ENCODE results near the gene DTNB. TPM values are rescaled to one million over a fixed set of nuclear protein-coding genes. Genes with fewer than 3 reads are reported as not detected.

DTNB gene
- total and polyA plus RNA-seq, 8 donors: 10.5 to 70.0 (median 33.7) TPM

DNA sequence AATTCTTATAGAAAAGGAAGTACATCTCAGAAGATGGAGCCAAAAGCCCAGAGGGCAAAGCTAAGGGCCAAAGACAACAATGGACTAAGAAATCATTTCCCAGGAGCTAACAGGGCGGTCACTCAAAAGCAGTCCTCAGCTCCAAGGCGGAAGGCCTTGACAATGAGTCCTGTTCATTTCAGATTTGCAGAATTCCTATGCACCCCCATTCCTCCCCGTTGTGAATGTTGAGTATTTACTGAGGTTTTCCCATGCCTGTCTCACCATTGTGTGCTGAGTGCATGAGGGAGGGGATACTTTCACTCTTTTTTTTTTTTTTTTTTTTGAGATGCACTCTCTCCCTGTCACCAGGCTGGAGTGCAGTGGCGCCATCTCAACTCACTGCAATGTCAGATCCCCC is 18.8 kb upstream of the DTNB start:
- peaks cover 0 to 5% (median 0%) of the 10 kb centered on the region in 3 donors for H3K27me3 ChIP-seq
- H3K36me3 ChIP-seq: no peaks in the 10 kb centered on the region
- intact Hi-C loops (cut with DNase I; ENCODE audit: low total_unique reads): no loop called here
- no peak overlapping the region for H3K27ac ChIP-seq
- no peaks in the 10 kb centered on the region for H3K9me3 ChIP-seq
- WGBS, 5 donors: 61 to 76% (median 74%) methylated on average over 4 of the region's 4 CpGs
- no peak overlapping the region for H3K4me3 ChIP-seq
- no peak for DNase-seq
- TF ChIP-seq, protein P1, sequence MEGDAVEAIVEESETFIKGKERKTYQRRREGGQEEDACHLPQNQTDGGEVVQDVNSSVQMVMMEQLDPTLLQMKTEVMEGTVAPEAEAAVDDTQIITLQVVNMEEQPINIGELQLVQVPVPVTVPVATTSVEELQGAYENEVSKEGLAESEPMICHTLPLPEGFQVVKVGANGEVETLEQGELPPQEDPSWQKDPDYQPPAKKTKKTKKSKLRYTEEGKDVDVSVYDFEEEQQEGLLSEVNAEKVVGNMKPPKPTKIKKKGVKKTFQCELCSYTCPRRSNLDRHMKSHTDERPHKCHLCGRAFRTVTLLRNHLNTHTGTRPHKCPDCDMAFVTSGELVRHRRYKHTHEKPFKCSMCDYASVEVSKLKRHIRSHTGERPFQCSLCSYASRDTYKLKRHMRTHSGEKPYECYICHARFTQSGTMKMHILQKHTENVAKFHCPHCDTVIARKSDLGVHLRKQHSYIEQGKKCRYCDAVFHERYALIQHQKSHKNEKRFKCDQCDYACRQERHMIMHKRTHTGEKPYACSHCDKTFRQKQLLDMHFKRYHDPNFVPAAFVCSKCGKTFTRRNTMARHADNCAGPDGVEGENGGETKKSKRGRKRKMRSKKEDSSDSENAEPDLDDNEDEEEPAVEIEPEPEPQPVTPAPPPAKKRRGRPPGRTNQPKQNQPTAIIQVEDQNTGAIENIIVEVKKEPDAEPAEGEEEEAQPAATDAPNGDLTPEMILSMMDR (IDR thresholded peaks at IDR 0.05): no peak
- no peak for TF ChIP-seq POLR2AphosphoS5 (IDR thresholded peaks at IDR 0.05)
- TF ChIP-seq EP300 (IDR thresholded peaks at IDR 0.05): no peak
- H3K4me1 ChIP-seq: no peaks in the 10 kb centered on the region

DNA sequence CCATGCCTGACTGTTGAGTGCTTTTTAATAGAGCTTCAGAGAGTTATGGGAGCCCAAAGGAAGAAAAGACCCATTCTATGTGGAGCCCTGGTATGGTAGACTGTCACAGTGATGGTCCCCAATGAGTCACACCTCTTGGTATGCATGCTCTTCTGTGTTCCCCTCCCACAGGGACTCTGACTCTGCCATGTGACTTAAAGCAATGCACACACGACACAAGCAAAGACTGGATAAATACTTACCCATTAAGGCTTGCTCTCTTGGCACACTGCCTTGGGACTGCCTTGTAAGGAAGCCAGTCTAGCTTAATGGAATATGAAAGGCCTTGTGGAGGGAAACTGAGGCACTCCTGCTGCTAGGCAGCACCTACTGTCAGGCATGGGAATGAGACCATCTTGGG is 16.7 kb upstream of the DTNB start:
- H3K27me3 ChIP-seq: peaks cover 0 to 5% (median 0%) of the 10 kb centered on the region in 3 donors
- no peak for TF ChIP-seq EP300 (IDR thresholded peaks at IDR 0.05)
- no peak for TF ChIP-seq POLR2A (IDR thresholded peaks at IDR 0.05)
- TF ChIP-seq, protein P1 (IDR thresholded peaks at IDR 0.05): no peak
- TF ChIP-seq POLR2AphosphoS5 (IDR thresholded peaks at IDR 0.05): no peak
- H3K4me1 ChIP-seq: no peaks in the 10 kb centered on the region
- H3K4me3 ChIP-seq: no peak overlapping the region
- peak; percentile 25 to 45 for DNase-seq
- no peaks in the 10 kb centered on the region for H3K9me3 ChIP-seq
- no peaks in the 10 kb centered on the region for H3K36me3 ChIP-seq
- 9 to 57% (median 19%) methylated on average over 1 of the region's 1 CpG for WGBS, 5 donors
- intact Hi-C loops (cut with DNase I; ENCODE audit: low total_unique reads): no loop called here
- H3K27ac ChIP-seq: no peak overlapping the region

DNA sequence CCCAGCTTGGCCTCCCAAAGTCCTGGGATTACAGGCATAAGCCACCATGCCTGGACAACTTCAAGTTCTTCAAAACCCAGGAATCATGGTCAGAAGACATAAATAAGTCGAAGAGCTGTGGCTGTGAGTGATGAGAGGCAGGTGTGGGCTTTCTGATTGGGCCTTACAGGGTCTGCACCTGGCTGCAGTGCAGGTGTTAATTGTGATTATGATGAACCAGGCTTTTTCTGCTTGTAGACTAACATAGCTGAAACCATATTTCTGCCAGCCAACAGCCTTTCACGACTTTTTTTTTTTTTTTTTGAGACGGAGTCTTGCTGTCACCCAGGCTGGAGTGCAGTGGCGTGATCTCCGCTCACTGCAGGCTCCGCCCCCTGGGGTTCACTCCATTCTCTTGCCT is 14.9 kb upstream of the DTNB start:
- no peaks in the 10 kb centered on the region for H3K36me3 ChIP-seq
- no peak overlapping the region for H3K4me3 ChIP-seq
- no peak for DNase-seq
- peaks cover 0 to 5% (median 0%) of the 10 kb centered on the region in 3 donors for H3K27me3 ChIP-seq
- no peaks in the 10 kb centered on the region for H3K4me1 ChIP-seq
- H3K9me3 ChIP-seq: no peaks in the 10 kb centered on the region
- intact Hi-C loops (cut with DNase I; ENCODE audit: low total_unique reads): no loop called here
- TF ChIP-seq EP300 (IDR thresholded peaks at IDR 0.05) (no peak), POLR2AphosphoS5 (IDR thresholded peaks at IDR 0.05) (no peak), POLR2A (IDR thresholded peaks at IDR 0.05) (no peak)
- TF ChIP-seq, protein P1 (IDR thresholded peaks at IDR 0.05): no peak
- H3K27ac ChIP-seq: no peak overlapping the region
- 82 to 92% (median 88%) methylated on average over 6 of the region's 6 CpGs for WGBS, 5 donors

DNA sequence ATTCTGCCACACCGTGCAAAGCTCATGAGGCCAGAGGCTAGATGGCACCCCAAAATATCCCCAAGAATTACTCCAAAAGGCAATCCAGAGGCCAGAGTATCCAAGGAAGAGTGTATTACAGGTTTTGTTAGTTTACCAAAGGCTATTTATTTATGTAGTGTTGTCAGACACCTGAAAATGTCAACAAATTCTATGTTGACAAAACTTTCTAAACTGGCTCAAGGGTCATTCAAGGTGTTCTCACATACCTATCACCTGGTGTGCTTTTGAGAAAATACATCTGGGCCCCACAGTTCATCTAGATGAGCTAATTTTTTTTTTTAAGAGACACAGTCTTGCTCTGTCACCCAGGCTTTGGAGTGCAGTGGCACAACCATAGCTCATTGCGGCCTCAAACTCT is 12.4 kb upstream of the DTNB start:
- Histone ChIP-seq H3K36me3 (no peaks in the 10 kb centered on the region), H3K4me3 (no peak overlapping the region), H3K27me3 (no peaks in the 10 kb centered on the region), H3K9me3 (no peaks in the 10 kb centered on the region), H3K4me1 (no peaks in the 10 kb centered on the region), H3K27ac (peak overlapping the region in 1 of 5 donors; percentile 11)
- TF ChIP-seq POLR2A (IDR thresholded peaks at IDR 0.05) (no peak), EP300 (IDR thresholded peaks at IDR 0.05) (no peak), POLR2AphosphoS5 (IDR thresholded peaks at IDR 0.05) (no peak)
- TF ChIP-seq, protein P1 (IDR thresholded peaks at IDR 0.05): no peak
- intact Hi-C loops (cut with DNase I; ENCODE audit: low total_unique reads): no loop called here
- 86 to 88% (median 87%) methylated on average over 2 of the region's 2 CpGs for WGBS, 5 donors
- no peak for DNase-seq
